Parathyroid adenoma (tissue), 2 donors: Measurements from ENCODE around the gene ASAP2.

Experiments
- H2AFZ ChIP-seq: fragments of 300-600 bp; sonication (generic); one replicate; pipeline ENCODE4 v1.7.0; 2017; ENCODE audit warnings: antibody characterized with exemption, mild to moderate bottlenecking
- H3K27ac ChIP-seq: fragments of 300-600 bp; sonication (generic); one replicate; pipeline ENCODE4 v1.7.0; 2017
- H3K27me3 ChIP-seq: fragments of 300-600 bp; sonication (generic); one replicate; pipeline ENCODE4 v1.7.0; 2017; ENCODE audit warnings: low read length; ENCODE audit not compliant: control insufficient read depth, insufficient read depth
- H3K36me3 ChIP-seq: fragments of 300-600 bp; sonication (generic); one replicate; pipeline ENCODE4 v1.7.0; 2017; ENCODE audit warnings: low read length; ENCODE audit not compliant: control insufficient read depth, insufficient read depth
- H3K4me1 ChIP-seq: fragments of 300-600 bp; sonication (generic); one replicate; pipeline ENCODE4 v1.7.0; 2017; ENCODE audit warnings: control low read depth
- H3K4me2 ChIP-seq: fragments of 300-600 bp; sonication (generic); one replicate; pipeline ENCODE4 v1.7.0; 2017; ENCODE audit warnings: low read length
- H3K4me3 ChIP-seq: fragments of 300-600 bp; sonication (generic); one replicate; pipeline ENCODE4 v1.7.0; 2017; ENCODE audit warnings: low read depth, low read length
- H3K79me2 ChIP-seq: fragments of 300-600 bp; sonication (generic); one replicate; pipeline ENCODE4 v1.7.0; 2017; ENCODE audit warnings: control low read depth
- H3K9ac ChIP-seq: fragments of 300-600 bp; sonication (generic); one replicate; pipeline ENCODE4 v1.7.0; 2017; ENCODE audit warnings: mild to moderate bottlenecking
- H3K9me3 ChIP-seq: fragments of 300-600 bp; sonication (generic); one replicate; pipeline ENCODE4 v1.7.0; 2017; ENCODE audit warnings: low read length; ENCODE audit not compliant: control insufficient read depth
- CTCF ChIP-seq: fragments of 300-600 bp; sonication (generic); IDR thresholded peaks from one replicate; pipeline ENCODE4 v1.7.0; 2017; ENCODE audit warnings: antibody characterized with exemption, mild to moderate bottlenecking
- donor health status: primary hyperparathyroidism.

The ASAP2 gene

GRCh38 chr2:9332136-9332852 is 125.7 kb downstream of the ASAP2 start:
- H3K27me3 ChIP-seq, result no peaks in the 10 kb centered on the region
- no peak overlapping the region for H3K9ac ChIP-seq
- H3K36me3 ChIP-seq, result no peaks in the 10 kb centered on the region
- H3K4me2 ChIP-seq, result no peak overlapping the region
- H3K79me2 ChIP-seq, result no peaks in the 10 kb centered on the region
- no peak overlapping the region for H2AFZ ChIP-seq
- H3K4me1 ChIP-seq, result peaks cover 7% of the 10 kb centered on the region
- TF ChIP-seq CTCF, result no peak
- H3K27ac ChIP-seq, result no peak overlapping the region
- H3K4me3 ChIP-seq, result no peak overlapping the region
- no peaks in the 10 kb centered on the region for H3K9me3 ChIP-seq

GRCh38 chr2:9332853-9333245 is 126.2 kb downstream of the ASAP2 start:
- H3K9me3 ChIP-seq, result no peaks in the 10 kb centered on the region
- peaks cover 7% of the 10 kb centered on the region for H3K4me1 ChIP-seq
- H3K4me2 ChIP-seq, result no peak overlapping the region
- no peaks in the 10 kb centered on the region for H3K36me3 ChIP-seq
- H3K79me2 ChIP-seq, result no peaks in the 10 kb centered on the region
- no peak overlapping the region for H2AFZ ChIP-seq
- H3K27ac ChIP-seq, result no peak overlapping the region
- no peaks in the 10 kb centered on the region for H3K27me3 ChIP-seq
- TF ChIP-seq CTCF, result no peak
- no peak overlapping the region for H3K9ac ChIP-seq
- H3K4me3 ChIP-seq, result no peak overlapping the region

- H3K79me2 ChIP-seq, result no peaks in the 10 kb centered on the region
- no peaks in the 10 kb centered on the region for H3K27me3 ChIP-seq
- H3K4me1 ChIP-seq, result peaks cover 7% of the 10 kb centered on the region
- no peak overlapping the region for H3K4me3 ChIP-seq
- no peak overlapping the region for H3K27ac ChIP-seq
- peak; percentile 57 for TF ChIP-seq CTCF
- H3K4me2 ChIP-seq, result no peak overlapping the region
- no peak overlapping the region for H3K9ac ChIP-seq
- H3K9me3 ChIP-seq, result no peaks in the 10 kb centered on the region
- H2AFZ ChIP-seq, result no peak overlapping the region
- H3K36me3 ChIP-seq, result no peaks in the 10 kb centered on the region
Measured at GRCh38 chr2:9333591-9334171, 127.1 kb downstream of the ASAP2 start.

GRCh38 chr2:9334761-9335160 is 128.1 kb downstream of the ASAP2 start:
- Histone ChIP-seq H3K4me3 (no peak overlapping the region), H3K79me2 (no peaks in the 10 kb centered on the region), H3K4me2 (no peak overlapping the region), H2AFZ (no peak overlapping the region), H3K36me3 (no peaks in the 10 kb centered on the region), H3K4me1 (peaks cover 7% of the 10 kb centered on the region), H3K9ac (no peak overlapping the region), H3K27ac (no peak overlapping the region), H3K9me3 (no peaks in the 10 kb centered on the region), H3K27me3 (no peaks in the 10 kb centered on the region)
- no peak for TF ChIP-seq CTCF

GRCh38 chr2:9335322-9335832 is 128.8 kb downstream of the ASAP2 start:
- H3K27ac ChIP-seq, result no peak overlapping the region
- no peak overlapping the region for H3K4me2 ChIP-seq
- H3K9ac ChIP-seq, result no peak overlapping the region
- no peak for TF ChIP-seq CTCF
- no peak overlapping the region for H3K4me3 ChIP-seq
- H3K36me3 ChIP-seq, result no peaks in the 10 kb centered on the region
- no peaks in the 10 kb centered on the region for H3K9me3 ChIP-seq
- peaks cover 7% of the 10 kb centered on the region for H3K4me1 ChIP-seq
- H3K27me3 ChIP-seq, result no peaks in the 10 kb centered on the region
- no peak overlapping the region for H2AFZ ChIP-seq
- no peaks in the 10 kb centered on the region for H3K79me2 ChIP-seq
